Stimulated activated CD8-positive, alpha-beta memory T cell treated with anti-CD3 and anti-CD28 coated beads, Interleukin-12 subunit alpha, Interleukin-12 subunit beta, amount 100 ng/mL, for 1 hour (primary cell): ENCODE results near the gene MRPL21.

Experiments used
- DNase-seq: peaks from one replicate; pipeline ENCODE4 v3.0.0-alpha.2; 2020; ENCODE audit warnings: low read depth

MRPL21 gene

DNA sequence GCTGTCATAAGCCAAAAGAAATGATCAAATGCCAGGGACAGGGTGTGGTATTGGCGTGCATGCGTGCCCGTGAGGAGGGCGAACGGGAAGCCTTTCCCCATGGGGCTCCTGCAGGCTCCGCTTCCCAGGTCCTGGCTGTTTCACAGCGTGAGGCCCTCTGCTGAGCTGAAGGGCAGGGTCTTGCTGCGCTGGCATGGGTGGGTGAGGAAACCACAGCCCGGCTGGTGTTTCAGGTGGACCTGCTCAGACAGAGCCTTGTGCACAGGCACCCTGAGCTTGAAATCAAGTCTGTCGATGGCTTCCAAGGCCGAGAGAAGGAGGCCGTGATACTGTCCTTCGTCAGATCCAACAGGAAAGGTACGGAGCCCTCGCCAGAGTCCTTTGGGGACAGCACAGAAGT, 31.4 kb upstream of the MRPL21 start:
- no peak for DNase-seq

- DNase-seq: no peak
Observed at GRCh38 chr11:68934666-68935065, 31.0 kb upstream of the MRPL21 start.

DNA sequence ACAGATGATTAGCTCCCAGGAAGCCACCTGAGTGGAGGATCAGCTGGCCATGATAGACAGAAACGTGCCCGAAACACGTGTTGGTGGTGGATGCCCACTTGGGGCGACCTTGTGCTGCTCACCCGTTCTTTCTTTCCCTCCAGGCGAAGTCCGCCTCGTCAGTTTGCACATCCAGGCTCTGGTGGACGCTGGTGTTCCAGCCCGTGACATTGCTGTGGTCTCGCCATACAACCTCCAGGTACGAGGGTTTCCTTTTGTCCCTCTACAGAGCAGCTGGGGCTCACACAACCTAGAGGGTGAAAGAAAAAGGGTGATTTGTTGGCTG, 30.7 kb upstream of the MRPL21 start:
- DNase-seq: no peak

- DNase-seq: no peak
Observed at GRCh38 chr11:68933605-68934320, 30.1 kb upstream of the MRPL21 start.

- DNase-seq: no peak
Observed at GRCh38 chr11:68932933-68933577, 29.4 kb upstream of the MRPL21 start.

GRCh38 chr11:68932358-68932757, 28.7 kb upstream of the MRPL21 start:
- no peak for DNase-seq

DNA sequence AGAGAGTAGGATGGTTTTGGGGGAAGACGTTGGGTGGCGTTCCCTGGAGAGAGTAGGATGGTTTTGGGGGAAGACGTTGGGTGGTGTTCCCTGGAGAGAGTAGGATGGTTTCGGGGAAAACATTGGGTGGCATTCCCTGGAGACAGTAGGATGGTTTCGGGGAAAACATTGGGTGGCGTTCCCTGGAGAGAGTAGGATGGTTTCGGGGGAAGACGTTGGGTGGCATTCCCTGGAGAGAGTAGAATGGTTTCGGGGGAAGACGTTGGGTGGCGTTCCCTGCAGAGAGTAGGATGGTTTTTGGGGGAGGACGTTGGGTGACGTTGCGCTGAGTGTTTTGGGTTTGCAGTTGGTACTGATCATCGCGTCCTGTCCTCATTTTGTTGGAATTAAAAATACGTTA, 28.3 kb upstream of the MRPL21 start:
- no peak for DNase-seq

GRCh38 chr11:68930991-68931855, 27.6 kb upstream of the MRPL21 start:
- DNase-seq: no peak

DNA sequence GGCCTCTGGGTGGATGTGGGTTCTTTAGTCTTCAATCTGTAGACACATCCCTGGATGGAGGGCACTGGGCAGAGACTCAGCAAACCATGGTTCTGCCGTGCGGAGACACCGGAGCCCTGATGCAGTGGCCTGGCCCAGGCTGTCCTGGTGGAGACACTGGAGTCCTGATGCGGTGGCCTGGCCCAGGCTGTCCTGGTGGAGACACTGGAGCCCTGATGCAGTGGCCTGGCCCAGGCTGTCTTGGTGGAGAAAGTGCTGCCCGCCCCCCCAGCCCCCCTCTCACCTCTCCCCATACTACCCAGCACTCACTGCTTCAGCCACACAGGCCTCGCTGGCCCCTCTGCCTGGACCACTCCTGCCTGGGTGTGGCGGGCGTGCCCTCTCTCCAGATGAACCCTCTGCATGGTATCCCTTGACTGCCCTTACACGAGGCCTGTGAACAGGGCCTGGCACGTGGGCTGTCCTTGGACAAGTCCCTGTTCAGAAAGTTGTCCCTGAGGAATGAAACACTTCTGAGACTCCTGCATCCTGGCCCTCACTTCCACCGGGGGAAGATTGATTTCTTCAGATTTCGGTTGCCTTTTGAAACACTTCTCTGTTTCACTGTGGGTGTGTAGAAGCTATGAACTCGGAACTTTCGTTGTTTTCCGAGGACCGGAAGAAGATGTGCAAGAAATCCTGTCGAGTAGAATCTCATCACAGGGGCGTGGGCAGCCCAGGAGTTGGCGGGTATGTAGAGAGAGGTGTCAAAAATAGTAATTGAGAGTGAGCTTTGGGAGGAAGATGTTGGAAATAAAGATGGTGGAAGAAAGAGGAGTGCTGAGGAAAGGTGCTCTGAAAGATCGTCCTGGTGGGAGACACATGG, 26.3 kb upstream of the MRPL21 start:
- no peak for DNase-seq

- no peak for DNase-seq
Observed at GRCh38 chr11:68929135-68929534, 25.5 kb upstream of the MRPL21 start.

GRCh38 chr11:68928136-68928880, 24.7 kb upstream of the MRPL21 start:
- no peak for DNase-seq

DNA sequence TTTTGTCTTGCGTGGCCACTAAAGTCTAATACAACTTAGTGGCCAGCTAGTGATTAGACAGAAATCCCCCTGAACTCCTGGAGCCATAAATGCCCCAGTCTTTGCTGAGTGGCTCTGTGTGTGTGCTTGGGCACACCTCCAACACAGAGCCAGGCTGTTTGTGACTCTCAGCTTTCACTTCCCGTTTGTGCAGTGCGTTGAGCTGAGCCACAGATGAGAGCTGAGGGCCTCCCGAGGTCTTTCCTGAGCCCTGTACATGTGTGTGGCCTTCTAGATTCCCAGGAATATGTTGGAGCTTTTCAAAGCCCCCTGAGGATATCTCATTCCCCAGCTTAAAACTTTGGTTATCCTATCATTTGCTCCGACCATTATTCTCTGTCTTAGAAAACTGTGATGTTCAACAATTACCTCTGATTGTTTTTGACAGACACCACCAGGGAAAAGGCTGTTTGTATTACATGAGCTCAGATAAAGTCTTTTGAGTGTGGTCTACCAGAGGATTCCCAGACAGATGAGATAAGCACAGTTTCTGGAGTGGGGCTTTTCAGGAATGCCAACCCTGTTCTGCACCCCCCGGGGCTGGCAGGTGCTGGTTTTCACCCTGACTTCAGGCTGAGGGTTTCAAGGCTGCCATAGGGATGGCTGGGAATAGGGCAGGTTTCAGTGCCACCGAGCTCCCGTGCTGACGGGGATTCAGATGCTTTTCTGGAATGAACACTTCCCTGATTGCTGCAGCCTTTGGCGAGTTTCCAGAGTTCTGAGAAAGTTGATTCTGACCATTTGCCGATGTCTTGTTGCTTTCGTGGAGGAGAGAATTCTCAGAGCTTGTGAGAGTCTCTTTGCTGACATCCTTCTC, 23.9 kb upstream of the MRPL21 start:
- DNase-seq: no peak

DNA sequence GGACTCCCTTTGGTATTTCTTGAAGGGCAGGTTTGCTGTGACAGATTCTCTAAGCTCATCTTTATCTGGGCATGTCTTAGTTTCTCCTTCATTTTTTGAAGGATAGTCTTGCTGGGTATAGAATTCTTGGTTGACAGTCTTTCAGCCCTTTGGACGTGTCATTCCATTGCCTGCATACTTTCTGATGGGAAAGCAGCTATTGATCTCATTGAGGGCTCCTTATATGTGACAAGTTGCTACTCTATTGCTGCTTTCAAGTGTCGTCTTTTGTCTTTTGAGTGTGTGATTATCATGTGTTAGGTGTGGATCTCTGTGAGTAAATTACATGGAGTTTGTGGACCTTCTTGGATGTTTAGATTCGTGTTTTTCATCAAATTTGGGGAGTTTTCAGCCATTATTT, 22.0 kb upstream of the MRPL21 start:
- DNase-seq: no peak

GRCh38 chr11:68924073-68924925, 20.7 kb upstream of the MRPL21 start:
- no peak for DNase-seq

DNA sequence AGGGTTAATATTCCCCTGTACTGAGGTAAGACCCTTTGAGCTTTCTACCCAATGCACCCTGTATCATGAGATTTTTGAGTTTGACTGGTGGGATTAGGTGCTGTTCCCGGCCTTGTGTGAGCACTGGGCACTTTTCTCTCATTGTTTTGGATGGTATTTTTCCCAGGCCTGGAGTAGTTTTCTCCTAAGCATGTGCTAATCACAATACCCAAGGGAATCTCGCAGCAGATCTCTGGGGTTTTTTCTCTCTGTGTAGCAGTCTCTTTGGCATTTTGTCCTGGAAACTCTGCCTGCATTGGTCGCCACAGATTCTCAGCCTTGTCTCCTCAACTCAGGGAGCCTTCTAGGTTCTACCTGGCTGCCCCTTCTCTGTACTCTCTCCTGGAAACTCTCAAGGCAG, 20.0 kb upstream of the MRPL21 start:
- DNase-seq: no peak

DNA sequence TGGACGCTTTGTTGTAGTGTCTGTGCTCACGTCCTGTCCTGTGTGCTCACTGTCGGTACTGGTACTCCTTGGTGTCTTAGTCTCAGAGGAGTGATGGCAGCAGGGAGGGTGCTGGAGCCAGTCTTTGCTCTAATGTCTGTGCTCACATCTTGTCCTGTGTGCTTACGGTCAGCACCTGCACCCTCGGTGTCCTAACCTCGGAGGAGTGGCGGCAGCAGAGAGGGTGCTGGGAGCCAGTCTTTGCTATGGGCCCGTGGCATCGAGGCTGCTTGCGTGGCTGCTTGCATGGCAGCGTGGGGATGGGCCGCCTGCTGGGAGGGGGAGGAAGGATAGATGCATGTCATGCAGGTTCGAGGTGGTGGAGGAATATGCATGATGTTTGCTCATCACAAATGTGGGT, 12.8 kb upstream of the MRPL21 start:
- no peak for DNase-seq

DNA sequence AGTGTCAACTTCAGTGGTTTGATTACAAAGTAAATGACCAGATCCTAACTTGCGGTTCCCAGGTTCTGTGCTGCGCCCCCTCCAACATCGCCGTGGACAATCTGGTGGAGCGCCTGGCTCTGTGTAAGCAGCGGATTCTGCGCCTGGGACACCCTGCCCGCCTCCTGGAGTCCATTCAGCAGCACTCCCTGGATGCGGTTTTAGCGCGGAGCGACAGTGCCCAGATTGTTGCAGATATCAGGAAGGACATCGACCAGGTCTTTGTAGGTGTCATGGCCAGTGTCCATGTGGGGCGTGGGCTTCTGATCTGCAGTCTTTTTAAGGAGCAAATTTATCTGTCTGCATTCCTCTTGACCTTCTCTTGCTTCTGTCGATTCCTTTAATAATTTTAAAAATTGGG, 11.1 kb upstream of the MRPL21 start:
- no peak for DNase-seq

DNA sequence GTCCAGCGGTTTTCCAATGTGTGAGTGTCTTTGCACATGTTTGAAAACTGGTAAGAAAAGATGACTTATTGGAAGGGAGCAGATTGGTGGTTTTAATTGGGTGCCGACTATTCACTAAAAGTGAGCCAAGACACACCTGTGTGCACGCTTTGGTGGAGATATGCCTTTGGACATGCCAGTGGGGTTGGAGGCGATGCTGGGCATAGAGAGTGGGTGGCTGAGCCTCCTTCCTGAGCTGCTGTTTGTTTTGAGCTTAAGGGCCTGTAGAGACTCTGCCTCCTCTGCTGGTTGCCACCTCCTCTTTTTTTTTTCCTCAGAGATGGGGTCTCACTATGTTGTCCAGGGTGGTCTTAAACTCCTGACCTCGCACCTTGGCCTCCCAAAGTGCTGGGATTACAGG, 9.6 kb upstream of the MRPL21 start:
- DNase-seq: no peak

GRCh38 chr11:68912254-68912653, 8.6 kb upstream of the MRPL21 start:
- DNase-seq: no peak

GRCh38 chr11:68911731-68912130, 8.1 kb upstream of the MRPL21 start:
- DNase-seq: no peak
